ENCODE data around the gene KRTAP2-2.

Gene KRTAP2-2

DNA sequence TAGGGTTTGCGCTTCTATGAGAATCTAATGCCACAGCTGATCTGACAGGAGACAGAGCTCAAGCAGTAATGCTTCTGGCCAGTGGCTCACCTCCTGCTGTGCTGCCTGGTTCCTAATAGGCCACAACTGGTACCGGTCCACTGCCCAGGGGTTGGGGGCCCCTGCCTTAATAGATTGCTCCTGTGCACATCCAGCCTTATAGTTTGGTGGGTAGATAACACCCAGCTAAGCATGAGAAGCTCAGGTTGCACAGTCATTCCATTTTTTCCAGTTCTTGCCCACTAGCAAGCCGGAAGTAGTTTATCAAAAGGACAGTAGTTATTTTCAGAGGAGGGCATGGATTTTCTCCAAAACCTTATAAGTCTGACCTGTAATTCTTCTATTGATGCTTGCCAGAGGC, 35.6 kb downstream of the KRTAP2-2 start:
- no peak for DNase-seq

- no peak for DNase-seq
These were observed 36.5 kb downstream of the KRTAP2-2 start for GRCh38 chr17:41018541-41018940.

DNA sequence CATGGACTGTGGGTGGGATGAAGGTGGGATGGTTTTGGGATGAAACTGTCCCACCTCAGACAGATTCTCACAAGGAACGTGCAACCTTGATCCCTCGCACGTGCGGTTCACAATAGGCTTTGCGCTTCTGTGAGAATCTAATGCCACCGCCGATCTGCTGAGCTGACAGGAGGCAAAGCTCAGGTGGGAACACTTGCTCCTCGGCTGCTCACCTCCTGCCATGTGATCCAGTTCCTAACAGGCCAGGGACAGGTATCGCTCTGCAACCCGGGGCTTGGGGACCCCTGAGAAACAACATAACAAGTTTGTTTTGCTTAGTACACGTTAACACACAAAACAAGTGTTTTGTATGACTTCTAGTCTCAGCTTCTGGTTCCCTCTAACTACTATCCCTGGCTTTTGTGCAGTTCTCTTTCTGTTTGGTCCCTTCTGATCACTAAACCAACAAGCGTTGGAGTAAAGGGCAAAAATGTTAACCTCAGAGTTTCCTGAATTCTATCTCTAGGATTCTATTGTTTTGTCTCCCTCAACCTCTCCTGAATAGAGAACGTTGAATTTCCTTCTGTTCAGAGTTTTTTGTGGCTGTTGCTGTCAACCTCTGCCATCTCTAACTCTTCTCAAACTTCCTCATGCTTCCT, 38.3 kb downstream of the KRTAP2-2 start:
- DNase-seq, result no peak

- DNase-seq, result no peak
These were observed 39.6 kb downstream of the KRTAP2-2 start for GRCh38 chr17:41015454-41015853.

DNA sequence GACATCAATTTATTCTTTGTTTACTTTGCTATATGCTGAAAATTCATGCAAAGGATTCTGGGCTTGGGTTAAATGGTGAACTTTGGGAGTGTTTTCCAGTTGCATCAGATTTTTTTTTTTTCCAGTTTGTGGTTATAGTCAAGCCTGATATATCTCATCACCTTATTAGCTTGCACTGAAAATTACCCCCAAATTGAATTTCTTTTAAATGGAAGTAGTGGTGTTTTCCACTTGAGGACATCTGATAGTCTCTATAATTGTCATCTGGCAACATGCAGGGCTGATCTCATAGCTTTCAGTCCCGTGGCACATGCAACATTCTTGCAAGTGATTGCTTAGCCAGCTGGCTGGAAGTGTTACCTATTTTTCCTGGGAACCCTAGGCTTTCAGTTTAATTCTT, 41.4 kb downstream of the KRTAP2-2 start:
- DNase-seq, result no peak

GRCh38 chr17:41013181-41013580, 41.8 kb downstream of the KRTAP2-2 start:
- no peak for DNase-seq

DNA sequence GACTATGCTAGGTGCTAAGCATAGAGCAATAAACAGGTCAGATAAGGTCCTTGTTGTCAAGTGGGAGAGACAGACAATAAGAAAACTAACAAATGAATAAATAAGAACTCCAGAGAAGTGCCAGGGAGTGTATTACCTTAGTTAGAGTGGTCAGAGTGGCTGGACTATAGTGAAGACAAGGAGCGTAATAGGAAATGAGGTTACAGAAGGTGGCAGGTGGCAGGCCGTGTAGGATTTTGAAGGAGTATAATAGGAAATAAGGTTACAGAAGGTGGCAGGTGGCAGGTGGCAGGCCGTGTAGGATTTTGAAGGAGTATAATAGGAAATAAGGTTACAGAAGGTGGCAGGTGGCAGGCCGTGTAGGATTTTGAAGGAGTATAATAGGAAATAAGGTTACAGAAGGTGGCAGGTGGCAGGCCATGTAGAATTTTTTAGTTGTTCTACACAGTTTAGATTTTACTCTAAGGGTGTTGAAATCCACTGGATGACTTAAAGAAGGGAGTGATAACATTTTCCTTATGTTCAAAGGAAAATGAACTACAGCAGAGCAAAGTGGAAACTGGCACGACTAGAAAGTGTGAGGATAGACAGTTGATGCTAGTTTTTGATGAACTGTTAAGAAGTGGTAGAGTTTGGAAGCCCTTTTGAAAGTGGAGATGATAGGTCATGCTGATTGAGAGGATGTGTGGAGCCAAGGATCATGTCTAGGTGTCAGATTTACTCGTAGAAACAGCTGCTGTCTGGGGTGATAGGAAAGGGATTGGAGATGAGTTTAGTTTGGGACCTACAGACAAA, 42.5 kb downstream of the KRTAP2-2 start:
- no peak for DNase-seq

DNA sequence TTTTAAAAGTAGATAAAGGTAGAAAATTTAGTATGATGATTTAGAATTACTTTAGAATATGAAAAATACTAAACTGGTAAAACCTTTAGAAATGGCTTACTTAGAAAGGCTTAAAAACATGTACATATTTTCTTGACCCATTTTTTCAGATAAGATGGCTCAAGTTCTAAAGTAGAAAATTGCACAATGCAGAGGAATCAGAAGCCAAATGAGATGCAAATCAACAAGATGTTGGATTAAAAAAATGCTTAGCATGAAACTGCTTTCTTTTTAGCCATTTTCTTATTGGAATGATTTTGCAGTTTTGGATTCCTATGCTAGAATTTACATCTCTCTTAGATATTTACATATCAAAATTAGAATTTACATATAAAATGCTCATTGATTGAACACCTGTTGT, 44.6 kb downstream of the KRTAP2-2 start:
- DNase-seq, result no peak

GRCh38 chr17:41009936-41010335, 45.1 kb downstream of the KRTAP2-2 start:
- no peak for DNase-seq

- no peak for DNase-seq
These were observed 45.7 kb downstream of the KRTAP2-2 start for GRCh38 chr17:41009301-41009760.

- no peak for DNase-seq
These were observed 46.2 kb downstream of the KRTAP2-2 start, which contains the start of gene KRTAP3-1 for GRCh38 chr17:41008811-41009210. Gene KRTAP3-1 (minus strand): TSS chr17:41009128. CDS start chr17:41009074, 54 bp downstream.

Measured in activated CD8-positive, alpha-beta memory T cell treated with anti-CD3 and anti-CD28 coated beads, Interleukin-2, amount 50 U/mL, for 4 hours (primary cell).